Measurements from ENCODE around the gene HMGCS1.

DNA sequence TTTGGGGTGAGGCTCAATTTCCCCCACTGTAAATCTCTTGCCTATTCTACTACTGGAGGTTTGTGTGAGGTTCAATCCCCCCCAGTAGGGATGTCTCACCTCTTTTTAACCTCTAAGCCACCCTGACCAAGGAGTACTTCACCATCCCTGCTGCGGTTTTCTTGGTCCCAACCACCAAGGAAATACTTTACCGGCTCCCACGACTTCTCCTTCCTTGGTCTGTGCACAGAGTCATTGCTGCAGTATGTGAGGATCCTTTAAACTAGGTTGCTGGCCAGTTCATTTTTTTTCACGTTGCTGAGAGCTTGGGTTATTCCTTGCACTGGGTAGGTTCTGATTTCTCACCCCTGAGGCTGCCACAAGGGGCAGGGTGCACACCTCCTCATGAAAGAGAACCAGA lies 22.5 kb upstream of the HMGCS1 start:
- TF ChIP-seq, protein P1, sequence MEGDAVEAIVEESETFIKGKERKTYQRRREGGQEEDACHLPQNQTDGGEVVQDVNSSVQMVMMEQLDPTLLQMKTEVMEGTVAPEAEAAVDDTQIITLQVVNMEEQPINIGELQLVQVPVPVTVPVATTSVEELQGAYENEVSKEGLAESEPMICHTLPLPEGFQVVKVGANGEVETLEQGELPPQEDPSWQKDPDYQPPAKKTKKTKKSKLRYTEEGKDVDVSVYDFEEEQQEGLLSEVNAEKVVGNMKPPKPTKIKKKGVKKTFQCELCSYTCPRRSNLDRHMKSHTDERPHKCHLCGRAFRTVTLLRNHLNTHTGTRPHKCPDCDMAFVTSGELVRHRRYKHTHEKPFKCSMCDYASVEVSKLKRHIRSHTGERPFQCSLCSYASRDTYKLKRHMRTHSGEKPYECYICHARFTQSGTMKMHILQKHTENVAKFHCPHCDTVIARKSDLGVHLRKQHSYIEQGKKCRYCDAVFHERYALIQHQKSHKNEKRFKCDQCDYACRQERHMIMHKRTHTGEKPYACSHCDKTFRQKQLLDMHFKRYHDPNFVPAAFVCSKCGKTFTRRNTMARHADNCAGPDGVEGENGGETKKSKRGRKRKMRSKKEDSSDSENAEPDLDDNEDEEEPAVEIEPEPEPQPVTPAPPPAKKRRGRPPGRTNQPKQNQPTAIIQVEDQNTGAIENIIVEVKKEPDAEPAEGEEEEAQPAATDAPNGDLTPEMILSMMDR (IDR thresholded peaks at IDR 0.05; ENCODE audit: borderline replicate concordance, extremely low read depth, low read length, poor library complexity, severe bottlenecking) = no peak
- no peak for TF ChIP-seq EZH2 (IDR thresholded peaks at IDR 0.05; ENCODE audit: borderline replicate concordance, low read depth, low read length, severe bottlenecking)

Data from DND-41 (cell line).